ENCODE results near the gene BLMH.

BLMH gene

DNA sequence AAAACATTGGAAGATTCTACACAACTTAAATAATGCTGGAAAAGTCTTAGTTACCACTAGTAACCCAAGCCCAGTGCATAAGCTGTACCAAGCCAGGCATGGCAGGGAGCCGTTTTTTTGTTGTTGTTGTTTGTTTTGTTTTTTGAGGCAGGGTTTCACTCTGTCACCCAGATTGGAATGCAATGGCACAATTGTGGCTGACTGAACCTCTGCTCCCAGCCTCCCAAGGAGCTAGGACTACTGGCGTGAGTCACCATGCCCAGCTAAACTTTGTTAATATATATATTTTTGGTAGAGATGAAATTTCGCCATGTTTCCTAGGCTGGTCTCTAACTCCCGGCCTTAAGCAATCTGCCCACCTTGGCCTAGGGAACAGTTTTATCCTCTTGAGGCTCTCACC is 42.7 kb upstream of the BLMH start:
- H2AK5ac ChIP-seq (ENCODE audit: low read length), result no peak overlapping the region
- no peaks in the 10 kb centered on the region for H3K27me3 ChIP-seq (ENCODE audit: insufficient read depth, low read length, poor library complexity)
- no peaks in the 10 kb centered on the region for H3K79me1 ChIP-seq (ENCODE audit: low read length)
- no peak overlapping the region for H2BK15ac ChIP-seq (replicated peaks; ENCODE audit: low read depth)
- no peaks in the 10 kb centered on the region for H3K79me2 ChIP-seq (ENCODE audit: control insufficient read depth, insufficient read depth, low read length)
- H4K5ac ChIP-seq (ENCODE audit: low read length), result no peak overlapping the region
- H4K8ac ChIP-seq (ENCODE audit: low read depth, low read length), result no peak overlapping the region
- H3K4me2 ChIP-seq (ENCODE audit: low read length), result no peak overlapping the region
- no peak overlapping the region for H2BK120ac ChIP-seq (ENCODE audit: low read depth, low read length)
- no peak overlapping the region for H3K4me3 ChIP-seq (ENCODE audit: low read length)
- no peak overlapping the region for H3K27ac ChIP-seq (ENCODE audit: low read depth, low read length)
- no CpG with 5 or more reads among the region's 4 CpGs for WGBS (ENCODE audit: extremely low coverage, insufficient coverage, low lambda C conversion rate)
- H3K36me3 ChIP-seq (ENCODE audit: control insufficient read depth, insufficient read depth, low read length), result no peaks in the 10 kb centered on the region
- H2BK5ac ChIP-seq (ENCODE audit: low read length), result no peak overlapping the region
- H3K23ac ChIP-seq (ENCODE audit: low read length), result no peak overlapping the region
- H3K4ac ChIP-seq (ENCODE audit: low read depth, low read length), result no peak overlapping the region
- no peak overlapping the region for H3K9ac ChIP-seq (ENCODE audit: low read length)
- no peak overlapping the region for H3K18ac ChIP-seq (ENCODE audit: low read length)
- no peak for DNase-seq
- H3K56ac ChIP-seq (ENCODE audit: low read length), result no peak overlapping the region
- H3K4me1 ChIP-seq (ENCODE audit: control insufficient read depth, low read depth, low read length), result no peaks in the 10 kb centered on the region

DNA sequence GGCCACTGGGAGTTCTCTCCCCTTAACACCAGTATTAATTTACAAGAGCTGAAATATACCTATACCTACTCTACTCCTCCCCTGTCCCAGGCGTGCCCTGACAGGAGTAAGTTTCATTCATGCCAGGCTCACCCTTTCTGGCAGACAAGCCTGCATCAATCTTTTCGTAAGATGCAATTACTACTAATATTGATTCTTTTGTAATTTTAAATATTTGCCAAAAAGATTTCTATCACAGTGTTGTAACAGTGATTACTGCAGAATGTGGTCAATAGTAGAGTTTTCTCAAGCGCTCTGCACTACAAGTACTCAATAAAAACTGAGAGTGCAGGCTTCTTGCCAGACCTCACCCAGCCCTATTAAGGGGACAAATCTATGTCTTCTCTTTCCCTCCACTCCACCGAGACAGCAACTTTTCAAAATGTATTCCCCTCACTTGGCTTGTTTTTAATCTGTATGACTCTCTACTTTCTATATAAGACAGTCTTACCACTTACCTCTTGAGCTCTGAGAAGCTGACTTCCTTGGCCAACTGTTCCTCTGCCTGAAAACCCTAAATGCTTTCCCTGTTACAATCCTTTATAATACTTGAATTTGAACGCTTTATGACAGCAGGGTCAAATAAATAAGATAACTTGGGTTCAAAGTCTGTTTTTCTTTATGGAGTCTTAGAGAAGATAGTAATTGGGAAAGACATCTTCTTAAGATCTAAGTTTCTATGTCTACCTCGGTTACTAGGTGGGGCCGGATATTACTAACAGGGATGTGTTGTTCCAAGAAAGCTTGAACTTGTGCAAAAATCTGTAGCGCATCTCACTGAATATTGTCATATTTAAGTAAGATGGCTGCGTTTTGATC is 42.0 kb upstream of the BLMH start, which contains the start of gene TMIGD1:
Gene TMIGD1, minus strand, starts transcription at position 555 of the 858 bp plus-strand sequence. CDS start 1,924 bp downstream, outside the sequence.
- no peak within 1 kb of the TSS for H3K56ac ChIP-seq (ENCODE audit: low read length)
- no peak for DNase-seq
- no peak within 1 kb of the TSS for H4K5ac ChIP-seq (ENCODE audit: low read length)

DNA sequence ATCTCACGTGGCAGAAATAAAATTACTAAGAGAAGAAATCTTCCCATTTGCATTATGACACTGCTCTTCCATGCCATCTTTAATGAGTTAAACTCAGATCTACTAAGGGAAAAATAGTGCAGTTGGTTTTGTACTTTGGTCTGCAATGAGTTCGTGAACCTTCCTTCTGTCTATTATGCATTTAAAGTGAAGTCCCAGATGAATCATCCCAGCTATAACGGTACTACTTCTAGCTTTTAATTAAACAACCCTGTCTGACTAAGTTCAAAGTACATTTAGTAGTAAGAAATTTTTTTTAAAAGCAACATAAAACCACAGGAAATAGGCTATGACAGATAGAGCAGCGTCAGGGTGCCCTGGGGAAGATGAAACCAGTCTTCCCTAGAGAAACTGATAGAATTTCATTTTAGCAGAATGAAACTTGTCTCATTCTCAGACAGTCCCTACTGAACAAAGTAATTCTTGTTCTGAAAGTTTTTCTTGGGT is 40.4 kb upstream of the BLMH start:
- H3K56ac ChIP-seq (ENCODE audit: low read length), result no peak overlapping the region
- H3K4ac ChIP-seq (ENCODE audit: low read depth, low read length), result no peak overlapping the region
- H4K5ac ChIP-seq (ENCODE audit: low read length), result no peak overlapping the region
- H2BK15ac ChIP-seq (replicated peaks; ENCODE audit: low read depth), result no peak overlapping the region
- no peak overlapping the region for H2BK5ac ChIP-seq (ENCODE audit: low read length)
- DNase-seq, result no peak
- H3K4me3 ChIP-seq (ENCODE audit: low read length), result no peak overlapping the region
- H3K4me2 ChIP-seq (ENCODE audit: low read length), result no peak overlapping the region
- H4K8ac ChIP-seq (ENCODE audit: low read depth, low read length), result no peak overlapping the region
- no peaks in the 10 kb centered on the region for H3K79me2 ChIP-seq (ENCODE audit: control insufficient read depth, insufficient read depth, low read length)
- H3K18ac ChIP-seq (ENCODE audit: low read length), result no peak overlapping the region
- no peaks in the 10 kb centered on the region for H3K79me1 ChIP-seq (ENCODE audit: low read length)
- H2AK5ac ChIP-seq (ENCODE audit: low read length), result no peak overlapping the region
- no peak overlapping the region for H3K9ac ChIP-seq (ENCODE audit: low read length)
- no peak overlapping the region for H3K27ac ChIP-seq (ENCODE audit: low read depth, low read length)
- H3K27me3 ChIP-seq (ENCODE audit: insufficient read depth, low read length, poor library complexity), result no peaks in the 10 kb centered on the region
- no peaks in the 10 kb centered on the region for H3K36me3 ChIP-seq (ENCODE audit: control insufficient read depth, insufficient read depth, low read length)
- no peaks in the 10 kb centered on the region for H3K4me1 ChIP-seq (ENCODE audit: control insufficient read depth, low read depth, low read length)
- no CpG with 5 or more reads among the region's 4 CpGs for WGBS (ENCODE audit: extremely low coverage, insufficient coverage, low lambda C conversion rate)
- no peak overlapping the region for H3K23ac ChIP-seq (ENCODE audit: low read length)
- no peak overlapping the region for H2BK120ac ChIP-seq (ENCODE audit: low read depth, low read length)

More for the DNA sequence above, 42.0 kb upstream of the BLMH start, which contains the start of gene TMIGD1:
- Histone ChIP-seq H3K4me1 (ENCODE audit: control insufficient read depth, low read depth, low read length) (no peaks in the 10 kb centered on the region), H2BK120ac (ENCODE audit: low read depth, low read length) (no peak within 1 kb of the TSS), H4K8ac (ENCODE audit: low read depth, low read length) (no peak within 1 kb of the TSS), H3K18ac (ENCODE audit: low read length) (no peak within 1 kb of the TSS), H3K36me3 (ENCODE audit: control insufficient read depth, insufficient read depth, low read length) (no peaks in the 10 kb centered on the region), H3K79me1 (ENCODE audit: low read length) (no peaks in the 10 kb centered on the region), H3K79me2 (ENCODE audit: control insufficient read depth, insufficient read depth, low read length) (no peaks in the 10 kb centered on the region), H3K4me3 (ENCODE audit: low read length) (no peak within 1 kb of the TSS), H3K27ac (ENCODE audit: low read depth, low read length) (no peak within 1 kb of the TSS), H2BK5ac (ENCODE audit: low read length) (no peak within 1 kb of the TSS), H2AK5ac (ENCODE audit: low read length) (no peak within 1 kb of the TSS), H3K9ac (ENCODE audit: low read length) (no peak within 1 kb of the TSS), H3K4ac (ENCODE audit: low read depth, low read length) (no peak within 1 kb of the TSS), H3K4me2 (ENCODE audit: low read length) (no peak within 1 kb of the TSS), H3K27me3 (ENCODE audit: insufficient read depth, low read length, poor library complexity) (no peaks in the 10 kb centered on the region), H2BK15ac (replicated peaks; ENCODE audit: low read depth) (no peak within 1 kb of the TSS), H3K23ac (ENCODE audit: low read length) (no peak within 1 kb of the TSS)
- WGBS (ENCODE audit: extremely low coverage, insufficient coverage, low lambda C conversion rate), result no CpG with 5 or more reads among the region's 9 CpGs

DNA sequence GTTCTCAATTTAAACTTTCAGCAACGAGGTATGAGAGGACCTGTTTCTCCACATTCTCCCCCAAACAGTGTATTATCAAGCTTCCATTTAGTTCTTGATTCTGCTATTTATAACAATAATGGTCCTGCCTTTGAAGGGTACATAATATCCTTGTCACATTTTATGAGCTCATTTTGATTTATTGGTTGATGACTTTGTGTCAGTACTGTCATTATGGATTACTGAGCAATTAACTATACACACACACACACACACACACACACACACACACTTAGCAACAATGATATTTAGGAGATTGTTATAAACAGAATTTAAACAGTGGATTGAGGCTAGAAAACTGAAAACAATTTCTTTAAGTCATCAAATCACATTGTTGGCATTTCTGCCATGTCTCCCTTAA is 35.1 kb upstream of the BLMH start:
- Histone ChIP-seq H3K4ac (ENCODE audit: low read depth, low read length) (no peak overlapping the region), H3K23ac (ENCODE audit: low read length) (no peak overlapping the region), H3K27me3 (ENCODE audit: insufficient read depth, low read length, poor library complexity) (no peaks in the 10 kb centered on the region), H3K4me1 (ENCODE audit: control insufficient read depth, low read depth, low read length) (no peaks in the 10 kb centered on the region), H3K27ac (ENCODE audit: low read depth, low read length) (no peak overlapping the region), H2BK5ac (ENCODE audit: low read length) (no peak overlapping the region), H3K56ac (ENCODE audit: low read length) (no peak overlapping the region), H3K36me3 (ENCODE audit: control insufficient read depth, insufficient read depth, low read length) (no peaks in the 10 kb centered on the region), H2BK15ac (replicated peaks; ENCODE audit: low read depth) (no peak overlapping the region), H3K9ac (ENCODE audit: low read length) (no peak overlapping the region), H2BK120ac (ENCODE audit: low read depth, low read length) (no peak overlapping the region), H3K4me3 (ENCODE audit: low read length) (no peak overlapping the region), H3K79me1 (ENCODE audit: low read length) (no peaks in the 10 kb centered on the region), H3K79me2 (ENCODE audit: control insufficient read depth, insufficient read depth, low read length) (no peaks in the 10 kb centered on the region), H3K18ac (ENCODE audit: low read length) (no peak overlapping the region), H2AK5ac (ENCODE audit: low read length) (no peak overlapping the region), H4K8ac (ENCODE audit: low read depth, low read length) (no peak overlapping the region), H4K5ac (ENCODE audit: low read length) (no peak overlapping the region), H3K4me2 (ENCODE audit: low read length) (no peak overlapping the region)
- no peak for DNase-seq
- WGBS (ENCODE audit: extremely low coverage, insufficient coverage, low lambda C conversion rate), result no CpG with 5 or more reads among the region's 1 CpG

DNA sequence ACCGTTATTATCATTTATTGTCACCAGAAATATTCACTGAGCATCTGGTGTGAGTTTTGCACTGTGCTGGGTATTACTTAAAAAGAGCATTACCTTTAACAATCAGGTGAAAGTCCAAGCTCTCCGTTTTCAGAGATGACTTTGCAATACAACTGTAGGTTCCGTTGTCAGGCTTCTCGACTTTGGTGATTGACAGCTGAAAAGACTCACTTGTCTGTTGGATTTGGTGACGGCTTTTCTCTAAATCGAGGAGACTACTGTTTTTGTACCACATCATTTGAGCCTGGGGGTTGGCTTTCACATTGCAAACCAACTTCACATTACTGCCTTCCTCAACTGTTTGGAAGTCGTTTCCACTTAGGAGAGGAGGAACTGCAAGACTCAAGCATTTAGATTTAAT is 33.0 kb upstream of the BLMH start:
- H2BK5ac ChIP-seq (ENCODE audit: low read length), result no peak overlapping the region
- no CpG with 5 or more reads among the region's 7 CpGs for WGBS (ENCODE audit: extremely low coverage, insufficient coverage, low lambda C conversion rate)
- no peak overlapping the region for H2AK5ac ChIP-seq (ENCODE audit: low read length)
- no peak for DNase-seq
- H3K36me3 ChIP-seq (ENCODE audit: control insufficient read depth, insufficient read depth, low read length), result no peaks in the 10 kb centered on the region
- no peak overlapping the region for H3K27ac ChIP-seq (ENCODE audit: low read depth, low read length)
- H3K4me2 ChIP-seq (ENCODE audit: low read length), result no peak overlapping the region
- no peak overlapping the region for H3K23ac ChIP-seq (ENCODE audit: low read length)
- H3K79me1 ChIP-seq (ENCODE audit: low read length), result no peaks in the 10 kb centered on the region
- no peak overlapping the region for H2BK120ac ChIP-seq (ENCODE audit: low read depth, low read length)
- H4K5ac ChIP-seq (ENCODE audit: low read length), result no peak overlapping the region
- no peak overlapping the region for H3K9ac ChIP-seq (ENCODE audit: low read length)
- no peak overlapping the region for H2BK15ac ChIP-seq (replicated peaks; ENCODE audit: low read depth)
- H3K56ac ChIP-seq (ENCODE audit: low read length), result no peak overlapping the region
- H3K79me2 ChIP-seq (ENCODE audit: control insufficient read depth, insufficient read depth, low read length), result no peaks in the 10 kb centered on the region
- H3K4me1 ChIP-seq (ENCODE audit: control insufficient read depth, low read depth, low read length), result no peaks in the 10 kb centered on the region
- H3K4ac ChIP-seq (ENCODE audit: low read depth, low read length), result no peak overlapping the region
- H3K27me3 ChIP-seq (ENCODE audit: insufficient read depth, low read length, poor library complexity), result no peaks in the 10 kb centered on the region
- H4K8ac ChIP-seq (ENCODE audit: low read depth, low read length), result no peak overlapping the region
- H3K4me3 ChIP-seq (ENCODE audit: low read length), result no peak overlapping the region
- H3K18ac ChIP-seq (ENCODE audit: low read length), result no peak overlapping the region

All from mesendoderm (in vitro differentiated cells).